MM.1S (cell line): Measurements from ENCODE around the gene APCDD1L.

ENCODE experiments used
- DNase-seq: peaks from one replicate; pipeline ENCODE4 v3.0.0-alpha.2; 2015
- H2AFZ ChIP-seq: fragments of 300-600 bp; sonication (generic); 2 replicates; pipeline ENCODE4 v1.6.0; 2016; ENCODE audit warnings: antibody characterized with exemption, low read length
- H3F3A ChIP-seq: fragments of 300-600 bp; sonication (generic); 2 replicates; pipeline ENCODE4 v1.6.1; 2016; ENCODE audit warnings: mild to moderate bottlenecking, antibody characterized with exemption, low read length, moderate library complexity, mixed read lengths; ENCODE audit not compliant: insufficient read depth
- H3K27ac ChIP-seq: fragments of 300-600 bp; sonication (generic); 2 replicates; pipeline ENCODE4 v1.5.1; 2016; ENCODE audit warnings: mild to moderate bottlenecking, low read length
- H3K27me3 ChIP-seq: fragments of 300-600 bp; sonication (generic); replicated peaks from 2 replicates; pipeline ENCODE4 v1.6.0; 2016; ENCODE audit warnings: low read length; ENCODE audit not compliant: insufficient read depth
- H3K36me3 ChIP-seq: fragments of 300-600 bp; sonication (generic); replicated peaks from 2 replicates; pipeline ENCODE4 v1.6.1; 2016; ENCODE audit warnings: mild to moderate bottlenecking, low read length, mixed read lengths; ENCODE audit not compliant: insufficient read depth
- H3K4me1 ChIP-seq: fragments of 300-600 bp; sonication (generic); 2 replicates; pipeline ENCODE4 v1.6.1; 2016; ENCODE audit warnings: low read length, mixed read lengths
- H3K4me2 ChIP-seq: fragments of 300-600 bp; sonication (generic); 2 replicates; pipeline ENCODE4 v1.6.0; 2016; ENCODE audit warnings: low read depth, low read length
- H3K4me3 ChIP-seq: fragments of 300-600 bp; sonication (generic); 2 replicates; pipeline ENCODE4 v1.5.1; 2016; ENCODE audit warnings: low read length, mixed read lengths
- H3K79me2 ChIP-seq: fragments of 300-600 bp; sonication (generic); 2 replicates; pipeline ENCODE4 v1.6.1; 2016; ENCODE audit warnings: mixed run types, low read length, mixed read lengths
- H3K9ac ChIP-seq: fragments of 300-600 bp; sonication (generic); 2 replicates; pipeline ENCODE4 v1.6.1; 2016; ENCODE audit warnings: low read length, mixed read lengths
- H3K9me2 ChIP-seq: fragments of 300-600 bp; sonication (generic); replicated peaks from 2 replicates; pipeline ENCODE4 v1.6.1; 2016; ENCODE audit warnings: mild to moderate bottlenecking, low read length, mixed read lengths; ENCODE audit not compliant: insufficient read depth
- H3K9me3 ChIP-seq: fragments of 300-600 bp; sonication (generic); replicated peaks from 2 replicates; pipeline ENCODE4 v1.6.1; 2016; ENCODE audit warnings: mild to moderate bottlenecking, low read length, mixed read lengths; ENCODE audit not compliant: insufficient read depth
- H4K20me1 ChIP-seq: fragments of 300-600 bp; sonication (generic); 2 replicates; pipeline ENCODE4 v1.6.1; 2016; ENCODE audit warnings: mild to moderate bottlenecking, low read length, moderate library complexity, mixed read lengths; ENCODE audit not compliant: insufficient read depth
- EZH2 ChIP-seq: fragments of 300-600 bp; sonication (generic); optimal IDR thresholded peaks from 2 replicates; pipeline ENCODE3; 2017; ENCODE audit warnings: low read depth, mild to moderate bottlenecking, antibody characterized with exemption, low read length, mixed read lengths
- EZH2phosphoT487 ChIP-seq: fragments of 300-600 bp; sonication (generic); IDR thresholded peaks from 2 replicates; pipeline ENCODE4 v1.6.1; 2018; ENCODE audit warnings: antibody characterized with exemption, low read length
- TF ChIP-seq, protein P1 (sequence below): fragments of 300-600 bp; sonication (generic); IDR thresholded peaks from 2 replicates; pipeline ENCODE4 v1.5.1; 2016; ENCODE audit warnings: antibody characterized with exemption, low read length, mixed read lengths

APCDD1L gene

GRCh38 chr20:58546416-58546711 is 31.2 kb upstream of the APCDD1L start:
- H2AFZ ChIP-seq: no peak overlapping the region
- no peaks in the 10 kb centered on the region for H4K20me1 ChIP-seq
- H3K27ac ChIP-seq: no peak overlapping the region
- no peaks in the 10 kb centered on the region for H3F3A ChIP-seq
- TF ChIP-seq EZH2phosphoT487: no peak
- no peak for TF ChIP-seq EZH2
- TF ChIP-seq, protein P1, sequence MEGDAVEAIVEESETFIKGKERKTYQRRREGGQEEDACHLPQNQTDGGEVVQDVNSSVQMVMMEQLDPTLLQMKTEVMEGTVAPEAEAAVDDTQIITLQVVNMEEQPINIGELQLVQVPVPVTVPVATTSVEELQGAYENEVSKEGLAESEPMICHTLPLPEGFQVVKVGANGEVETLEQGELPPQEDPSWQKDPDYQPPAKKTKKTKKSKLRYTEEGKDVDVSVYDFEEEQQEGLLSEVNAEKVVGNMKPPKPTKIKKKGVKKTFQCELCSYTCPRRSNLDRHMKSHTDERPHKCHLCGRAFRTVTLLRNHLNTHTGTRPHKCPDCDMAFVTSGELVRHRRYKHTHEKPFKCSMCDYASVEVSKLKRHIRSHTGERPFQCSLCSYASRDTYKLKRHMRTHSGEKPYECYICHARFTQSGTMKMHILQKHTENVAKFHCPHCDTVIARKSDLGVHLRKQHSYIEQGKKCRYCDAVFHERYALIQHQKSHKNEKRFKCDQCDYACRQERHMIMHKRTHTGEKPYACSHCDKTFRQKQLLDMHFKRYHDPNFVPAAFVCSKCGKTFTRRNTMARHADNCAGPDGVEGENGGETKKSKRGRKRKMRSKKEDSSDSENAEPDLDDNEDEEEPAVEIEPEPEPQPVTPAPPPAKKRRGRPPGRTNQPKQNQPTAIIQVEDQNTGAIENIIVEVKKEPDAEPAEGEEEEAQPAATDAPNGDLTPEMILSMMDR: no peak
- no peak overlapping the region for H3K4me3 ChIP-seq
- H3K4me2 ChIP-seq: no peak overlapping the region
- peaks cover 89% of the 10 kb centered on the region for H3K27me3 ChIP-seq
- H3K9me3 ChIP-seq: no peaks in the 10 kb centered on the region
- no peak for DNase-seq
- no peaks in the 10 kb centered on the region for H3K79me2 ChIP-seq
- H3K36me3 ChIP-seq: no peaks in the 10 kb centered on the region
- no peaks in the 10 kb centered on the region for H3K4me1 ChIP-seq
- H3K9ac ChIP-seq: no peak overlapping the region
- H3K9me2 ChIP-seq: no peaks in the 10 kb centered on the region

DNA sequence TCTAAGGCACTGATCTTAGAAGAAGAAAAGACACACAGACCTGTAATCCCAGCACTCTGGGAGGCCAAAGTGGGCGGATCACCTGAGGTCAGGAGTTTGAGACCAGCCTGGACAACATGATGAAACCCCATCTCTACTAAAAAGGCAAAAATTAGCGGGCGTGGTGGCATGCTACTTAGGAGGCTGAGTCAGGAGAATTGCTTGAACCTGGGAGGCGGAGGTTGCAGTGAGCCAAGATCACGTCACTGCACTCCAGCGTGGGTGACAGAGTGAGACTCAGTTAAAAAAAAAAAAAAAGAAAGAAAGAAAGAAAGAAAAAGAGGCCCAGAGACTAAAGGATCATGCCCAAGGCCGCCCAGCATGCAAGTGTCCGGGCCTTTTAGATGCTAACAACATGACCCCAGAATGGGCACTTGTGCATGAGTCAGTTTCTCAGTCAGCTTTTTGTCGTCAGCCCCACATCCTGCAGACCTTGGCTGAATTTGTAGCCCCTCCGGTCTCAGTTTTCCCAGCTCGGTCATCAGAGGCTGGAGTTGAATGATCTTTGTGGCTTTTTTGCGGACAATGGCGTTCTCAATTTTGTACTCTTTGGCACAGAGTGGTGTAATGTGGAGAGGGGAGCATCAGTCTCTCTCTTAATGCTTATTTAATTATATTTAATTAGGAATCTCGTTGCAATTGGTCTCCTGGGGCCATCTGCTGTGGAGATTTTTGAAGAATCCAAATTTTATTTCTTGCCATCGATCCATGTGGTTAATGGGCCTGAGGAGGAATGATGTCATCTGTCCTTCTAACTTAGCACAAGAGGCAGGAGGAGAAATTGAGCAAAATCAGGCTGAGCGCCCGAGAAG is 30.6 kb upstream of the APCDD1L start:
- Histone ChIP-seq H4K20me1 (no peaks in the 10 kb centered on the region), H3K9ac (no peak overlapping the region), H3K4me3 (no peak overlapping the region), H3K4me1 (no peaks in the 10 kb centered on the region), H3K79me2 (no peaks in the 10 kb centered on the region), H3K9me3 (no peaks in the 10 kb centered on the region), H3K4me2 (no peak overlapping the region), H3K27me3 (peaks cover 92% of the 10 kb centered on the region), H3K9me2 (no peaks in the 10 kb centered on the region), H3K27ac (no peak overlapping the region), H3F3A (no peaks in the 10 kb centered on the region), H2AFZ (no peak overlapping the region), H3K36me3 (no peaks in the 10 kb centered on the region)
- DNase-seq: no peak
- TF ChIP-seq, protein P1: no peak
- no peak for TF ChIP-seq EZH2
- no peak for TF ChIP-seq EZH2phosphoT487

DNA sequence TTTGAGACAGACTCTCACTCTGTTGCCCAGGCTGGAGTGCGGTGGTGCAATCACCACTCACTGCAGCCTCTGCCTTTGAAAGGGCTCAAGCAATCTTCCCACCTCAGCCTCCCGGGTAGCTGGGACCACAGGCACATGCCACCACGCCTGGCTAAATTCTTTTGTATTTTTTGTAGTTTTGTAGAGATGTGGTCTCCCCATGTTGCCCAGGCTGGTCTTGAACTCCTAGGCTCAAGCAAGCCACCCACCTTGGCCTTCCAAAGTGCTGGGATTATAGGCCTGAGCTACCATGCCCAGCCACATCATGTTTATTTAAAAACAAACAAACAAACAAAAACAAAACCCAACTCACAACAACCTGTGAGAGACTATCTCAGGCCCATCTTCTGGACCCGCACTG is 29.7 kb upstream of the APCDD1L start:
- Histone ChIP-seq H3K4me3 (no peak overlapping the region), H3K4me2 (no peak overlapping the region), H3F3A (no peaks in the 10 kb centered on the region), H3K27ac (no peak overlapping the region), H3K9me2 (no peaks in the 10 kb centered on the region), H3K79me2 (no peaks in the 10 kb centered on the region), H3K9me3 (no peaks in the 10 kb centered on the region), H3K9ac (no peak overlapping the region), H3K27me3 (peaks cover 91% of the 10 kb centered on the region), H4K20me1 (no peaks in the 10 kb centered on the region), H2AFZ (no peak overlapping the region), H3K36me3 (no peaks in the 10 kb centered on the region), H3K4me1 (no peaks in the 10 kb centered on the region)
- TF ChIP-seq, protein P1: no peak
- TF ChIP-seq EZH2phosphoT487: no peak
- no peak for DNase-seq
